ENCODE data around the gene SLC6A3. TPM values are rescaled to one million over a fixed set of nuclear protein-coding genes. Genes with fewer than 3 reads are reported as not detected.
"Not testable (repeated sequence)": the region's sequence is repeated elsewhere in the genome, so short reads cannot be mapped to it uniquely, and the experiment has no call there.

Gene SLC6A3
- total RNA-seq, 2 donors from 2014 or later, result 0.18 TPM; not detected in 1

- no peaks in the 10 kb centered on the region for H3K4me1 Mint-ChIP-seq
- Histone ChIP-seq H3K36me3 (ENCODE audit: control insufficient read depth, insufficient read depth, low read length) (peaks cover 44% of the 10 kb centered on the region), H3K27me3 (ENCODE audit: control insufficient read depth, insufficient read depth, low read length, poor library complexity, severe bottlenecking) (no peaks in the 10 kb centered on the region), H3K27ac (ENCODE audit: low read depth, low read length) (no peak overlapping the region), H3K4me3 (ENCODE audit: low read length) (no peak overlapping the region), H3K4me1 (ENCODE audit: control insufficient read depth, insufficient read depth, low read length) (no peaks in the 10 kb centered on the region), H3K9ac (ENCODE audit: extremely low read depth, low read length, poor library complexity, severe bottlenecking) (no peak overlapping the region), H3K9me3 (ENCODE audit: control insufficient read depth, low read length) (no peaks in the 10 kb centered on the region)
- no peak overlapping the region for H3K27ac Mint-ChIP-seq
- no peak for TF ChIP-seq CTCF (conservative IDR thresholded peaks at IDR 0.05)
- peaks cover 54% of the 10 kb centered on the region for H3K36me3 Mint-ChIP-seq (ENCODE audit: low read depth)
- H3K9me3 Mint-ChIP-seq, result no peaks in the 10 kb centered on the region
- H3K27me3 Mint-ChIP-seq (ENCODE audit: insufficient read depth), result no peaks in the 10 kb centered on the region
- no peak for DNase-seq
- no peak overlapping the region for H3K4me3 Mint-ChIP-seq
- 93 to 97% methylated on average over 10 to 11 of the region's 11 CpGs for WGBS, 2 experiments (ENCODE audit: insufficient coverage in 1 of 2, insufficient read length in 1 of 2)
Observed at GRCh38 chr5:1476967-1477310, 31.7 kb upstream of the SLC6A3 start.

- Mint-ChIP-seq H3K27ac (no peak overlapping the region), H3K36me3 (ENCODE audit: low read depth) (peaks cover 56% of the 10 kb centered on the region)
- 91 to 92% methylated on average over 14 to 28 of the region's 28 CpGs for WGBS, 2 experiments (ENCODE audit: insufficient coverage in 1 of 2, insufficient read length in 1 of 2)
Observed at GRCh38 chr5:1476181-1476966, 31.1 kb upstream of the SLC6A3 start.

GRCh38 chr5:1475544-1475900 lies 30.3 kb upstream of the SLC6A3 start:
- WGBS, 2 experiments (ENCODE audit: insufficient coverage in 1 of 2, insufficient read length in 1 of 2), result 94 to 100% methylated on average over 5 to 17 of the region's 17 CpGs
- H3K27ac Mint-ChIP-seq; H3K27me3 ChIP-seq (ENCODE audit: control insufficient read depth, insufficient read depth, low read length, poor library complexity, severe bottlenecking); H3K4me3 Mint-ChIP-seq; H3K4me3 ChIP-seq (ENCODE audit: low read length); H3K9me3 Mint-ChIP-seq; H3K4me1 Mint-ChIP-seq; H3K9me3 ChIP-seq (ENCODE audit: control insufficient read depth, low read length); H3K27ac ChIP-seq (ENCODE audit: low read depth, low read length); DNase-seq; H3K27me3 Mint-ChIP-seq (ENCODE audit: insufficient read depth); H3K4me1 ChIP-seq (ENCODE audit: control insufficient read depth, insufficient read depth, low read length); H3K9ac ChIP-seq (ENCODE audit: extremely low read depth, low read length, poor library complexity, severe bottlenecking): not testable (repeated sequence)
- H3K36me3 ChIP-seq (ENCODE audit: control insufficient read depth, insufficient read depth, low read length), result peaks cover 44% of the 10 kb centered on the region
- peaks cover 61% of the 10 kb centered on the region for H3K36me3 Mint-ChIP-seq (ENCODE audit: low read depth)

More at GRCh38 chr5:1476181-1476966, 31.1 kb upstream of the SLC6A3 start:
- no peaks in the 10 kb centered on the region for H3K4me1 Mint-ChIP-seq
- H3K9me3 ChIP-seq (ENCODE audit: control insufficient read depth, low read length), result no peaks in the 10 kb centered on the region
- TF ChIP-seq CTCF (conservative IDR thresholded peaks at IDR 0.05), result no peak
- H3K4me1 ChIP-seq (ENCODE audit: control insufficient read depth, insufficient read depth, low read length), result no peaks in the 10 kb centered on the region
- H3K27ac ChIP-seq (ENCODE audit: low read depth, low read length), result no peak overlapping the region
- no peaks in the 10 kb centered on the region for H3K27me3 ChIP-seq (ENCODE audit: control insufficient read depth, insufficient read depth, low read length, poor library complexity, severe bottlenecking)
- H3K4me3 Mint-ChIP-seq, result no peak overlapping the region
- peaks cover 44% of the 10 kb centered on the region for H3K36me3 ChIP-seq (ENCODE audit: control insufficient read depth, insufficient read depth, low read length)
- H3K27me3 Mint-ChIP-seq (ENCODE audit: insufficient read depth), result no peaks in the 10 kb centered on the region
- H3K9ac ChIP-seq (ENCODE audit: extremely low read depth, low read length, poor library complexity, severe bottlenecking), result no peak overlapping the region
- DNase-seq, result no peak
- no peaks in the 10 kb centered on the region for H3K9me3 Mint-ChIP-seq
- no peak overlapping the region for H3K4me3 ChIP-seq (ENCODE audit: low read length)
